DOHH2 (cell line): ENCODE results near the gene SMARCA2.

Experiments used
- CTCF ChIP-seq: fragments of 200-600 bp; sonication (generic); IDR thresholded peaks from one replicate; pipeline ENCODE4 v1.5.1; 2014; ENCODE audit warnings: antibody characterized with exemption, mild to moderate bottlenecking, low read depth, low read length; ENCODE audit not compliant: poor library complexity, severe bottlenecking
- EZH2phosphoT487 ChIP-seq: fragments of 200-600 bp; sonication (generic); IDR thresholded peaks from 2 replicates; pipeline ENCODE4 v1.6.1; 2017; ENCODE audit warnings: borderline replicate concordance, mild to moderate bottlenecking, antibody characterized with exemption, low read length, moderate library complexity, mixed read lengths

- TF ChIP-seq CTCF (no peak), EZH2phosphoT487 (no peak)
These were observed 28.8 kb upstream of the SMARCA2 start for GRCh38 chr9:1986341-1986740.
